NCI-H128 (cell line): ENCODE measurements around the gene OCSTAMP.

ENCODE experiments used
- DNase-seq: peaks from one replicate; lab custom pipeline; 2025; ENCODE audit not compliant: unreplicated experiment; lab: John Stamatoyannopoulos, UW

Gene OCSTAMP

DNA sequence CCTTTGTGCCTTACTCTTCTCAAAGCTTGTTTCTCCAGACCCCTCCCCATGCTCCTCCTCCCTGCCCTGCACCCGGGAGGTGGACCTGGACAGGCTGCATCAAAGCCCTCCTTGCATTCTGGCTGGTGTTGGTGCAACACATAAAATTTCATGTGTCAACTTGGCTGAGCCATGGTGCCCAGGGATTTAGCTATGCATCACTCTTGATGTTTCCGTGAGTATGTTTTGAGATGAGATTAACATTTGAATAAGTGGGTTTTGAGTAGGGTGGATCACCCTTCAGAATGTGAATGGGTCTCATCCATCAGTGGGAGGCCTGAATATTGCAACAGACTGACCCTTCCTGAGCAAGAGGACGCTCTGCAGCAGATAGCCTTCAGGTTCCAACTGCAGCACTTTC is 4.4 kb upstream of the OCSTAMP start:
- no peak for DNase-seq

DNA sequence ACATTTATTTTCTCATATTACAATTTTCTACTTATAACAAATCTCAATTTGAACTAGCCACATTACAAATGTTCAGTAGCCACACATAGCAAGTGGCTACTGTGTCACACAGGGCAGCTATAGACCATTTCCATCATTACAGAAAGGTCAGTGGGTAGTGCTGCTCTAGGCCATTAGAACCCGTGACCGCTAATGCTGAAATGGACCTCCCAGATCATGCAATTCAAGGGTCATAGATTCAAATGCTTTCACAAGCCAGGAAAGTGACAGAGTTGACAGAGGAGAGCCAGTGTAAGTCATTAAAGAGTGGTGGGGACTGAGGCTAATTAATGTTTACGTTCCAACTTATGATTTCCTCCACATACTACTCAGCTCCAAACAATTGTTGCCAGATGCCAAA is 3.5 kb upstream of the OCSTAMP start:
- no peak for DNase-seq

DNA sequence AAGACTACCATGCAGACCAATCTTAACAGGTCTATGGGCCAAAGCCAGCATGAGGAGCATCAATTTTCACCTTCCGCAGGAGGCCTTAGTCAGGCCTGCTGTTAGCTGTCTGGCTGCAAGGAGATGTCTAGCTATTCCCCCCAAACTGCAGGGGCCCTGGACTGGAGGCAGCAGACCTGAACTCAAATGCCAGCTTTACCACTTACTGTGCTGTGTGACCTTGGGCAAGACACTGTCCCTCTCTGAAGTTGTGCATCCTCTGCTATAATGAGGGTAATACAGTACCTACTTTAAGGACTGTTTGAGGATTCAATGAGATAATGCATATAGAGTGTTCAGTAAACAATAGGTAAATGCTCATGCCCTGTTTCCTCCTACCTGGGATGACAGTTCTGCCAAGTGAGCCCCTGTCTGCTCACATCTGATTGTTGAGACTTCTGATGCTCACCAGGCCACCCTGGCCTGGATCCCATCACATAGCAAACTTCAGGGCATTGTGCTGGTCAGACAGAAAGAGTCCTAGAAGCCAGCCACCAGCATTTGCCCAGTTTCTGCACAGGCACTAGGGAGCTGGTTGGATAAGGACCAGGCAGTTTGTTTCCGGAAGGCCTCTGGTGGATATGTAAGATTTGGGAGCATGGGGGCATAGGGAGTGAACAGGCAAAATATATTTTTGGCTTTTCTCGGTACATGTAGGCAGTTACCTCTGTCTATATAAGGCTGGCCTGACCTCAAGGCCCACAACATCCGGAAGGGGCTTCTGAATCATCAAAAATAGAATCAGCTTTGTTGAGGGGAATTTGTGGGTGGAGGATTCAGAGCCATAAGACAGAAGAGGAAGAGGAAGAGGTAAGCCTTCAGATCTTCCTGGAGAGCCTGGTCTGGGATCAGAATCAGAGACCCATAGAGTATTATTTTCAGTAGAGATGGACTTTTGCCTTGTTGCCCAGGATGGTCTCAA is 2.3 kb upstream of the OCSTAMP start:
- no peak for DNase-seq

DNA sequence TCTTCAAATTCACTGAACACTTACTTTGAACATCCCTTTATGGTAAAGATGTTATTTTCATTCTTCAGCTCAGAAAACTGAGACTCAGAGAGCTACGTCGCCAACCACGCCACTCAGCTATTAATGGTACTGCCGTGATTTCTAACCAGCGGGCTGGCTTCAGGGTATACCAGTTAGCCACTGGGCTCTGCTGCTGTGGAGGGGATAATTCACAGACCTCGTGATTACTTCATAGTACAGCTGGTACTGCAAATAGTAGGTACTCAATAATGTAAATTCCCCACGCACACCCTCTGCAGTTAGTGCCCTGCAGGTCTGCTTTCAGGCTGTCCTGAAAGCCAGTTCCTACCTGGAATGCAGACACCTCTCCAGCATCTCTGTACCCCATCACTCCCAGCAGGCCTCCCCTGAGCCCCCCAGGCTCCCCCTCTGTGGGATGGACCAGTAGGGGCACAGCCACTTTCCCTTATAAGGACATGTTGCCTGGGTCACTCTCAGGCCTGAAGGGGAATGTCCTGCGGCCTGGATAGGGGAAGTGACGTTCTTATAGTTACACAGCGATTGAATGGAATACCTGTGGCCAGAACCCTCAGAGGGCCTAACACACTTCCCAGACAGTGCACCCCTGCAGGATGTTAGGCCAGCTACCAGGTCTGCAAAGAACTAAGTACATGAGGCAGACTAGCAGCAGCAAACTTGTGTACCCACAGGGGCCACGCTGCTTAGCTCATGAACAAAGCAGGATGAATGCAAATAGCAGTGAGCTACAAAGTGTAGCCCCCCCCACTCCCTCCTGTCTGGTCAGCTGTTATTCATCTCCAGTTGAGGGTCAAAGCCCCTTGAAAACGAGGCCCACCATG is 1.3 kb upstream of the OCSTAMP start:
- DNase-seq: no peak

DNA sequence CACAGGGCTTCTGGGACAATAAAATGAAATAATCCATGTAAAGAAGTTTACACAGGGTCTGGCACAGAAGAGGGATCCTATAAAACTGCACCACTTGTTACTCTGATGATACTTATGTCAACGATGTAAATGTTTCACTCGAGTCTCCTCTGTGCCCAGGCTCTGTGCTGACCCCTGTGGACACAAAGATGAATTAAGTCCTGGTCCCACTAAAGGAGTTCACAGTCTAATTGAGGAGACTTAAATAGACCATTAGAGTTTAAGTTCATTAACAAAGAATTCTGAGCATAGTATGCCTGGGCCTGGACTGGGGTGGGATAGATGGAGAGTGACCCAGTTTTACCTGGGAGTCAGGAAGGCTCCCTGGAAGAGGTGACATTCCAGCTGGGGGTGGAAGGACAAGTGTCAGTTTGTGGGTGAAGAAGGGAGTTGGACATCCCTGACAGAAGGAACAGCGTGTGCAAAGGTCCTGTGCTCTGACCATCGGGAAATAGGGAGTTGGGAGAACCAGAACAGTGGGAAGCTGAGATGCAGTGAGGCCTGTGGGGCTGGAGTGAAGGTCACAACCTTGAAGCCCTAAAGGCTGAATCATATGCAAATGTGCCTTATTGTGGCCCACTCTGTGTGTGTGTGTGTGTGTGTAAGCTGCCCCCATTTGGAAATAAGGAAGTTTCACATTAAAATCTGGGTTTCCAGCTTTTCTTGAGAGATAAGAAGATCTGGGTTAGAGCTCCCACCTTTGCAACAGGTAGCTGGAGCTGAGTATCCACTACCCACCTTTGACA is 1.1 kb downstream of the OCSTAMP start:
- DNase-seq: no peak

DNA sequence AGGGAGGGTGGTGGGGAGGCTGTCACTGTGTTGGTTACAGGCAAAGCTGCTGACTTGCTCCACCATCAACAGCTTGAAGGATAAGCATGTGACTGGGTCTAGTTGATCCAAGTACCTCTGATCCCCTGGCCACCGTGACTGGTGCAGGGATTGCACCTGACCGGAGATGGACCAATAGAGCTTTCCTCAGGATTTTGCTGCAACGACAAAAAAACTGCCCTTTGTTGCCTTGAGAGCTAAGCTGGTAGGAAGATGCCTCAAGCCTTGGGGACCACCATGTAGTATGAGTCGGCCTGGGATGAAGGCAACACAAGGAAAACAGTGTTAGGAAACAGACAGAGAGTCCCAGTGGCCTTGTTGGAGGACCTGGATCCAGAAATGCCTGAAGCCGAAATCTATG is 1.8 kb downstream of the OCSTAMP start:
- no peak for DNase-seq

DNA sequence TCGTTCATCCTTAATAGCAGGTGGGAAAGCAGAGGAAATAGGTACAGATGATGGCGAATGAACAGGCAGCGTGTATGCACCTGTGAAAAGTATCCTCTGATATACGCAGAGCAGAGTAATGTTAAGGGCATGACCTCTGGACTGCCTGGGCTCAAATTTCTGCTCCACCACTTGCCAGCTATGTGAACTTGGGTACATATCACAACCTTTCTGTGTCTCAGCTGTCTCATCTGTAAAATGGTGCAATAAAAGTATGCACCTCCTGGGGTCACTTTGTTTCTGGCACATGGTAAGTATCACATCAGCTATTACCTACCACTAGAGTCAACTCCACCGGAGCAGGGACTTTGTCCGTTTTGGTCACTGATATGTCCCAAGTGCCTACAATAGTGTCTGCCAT is 2.5 kb downstream of the OCSTAMP start:
- DNase-seq: no peak

DNA sequence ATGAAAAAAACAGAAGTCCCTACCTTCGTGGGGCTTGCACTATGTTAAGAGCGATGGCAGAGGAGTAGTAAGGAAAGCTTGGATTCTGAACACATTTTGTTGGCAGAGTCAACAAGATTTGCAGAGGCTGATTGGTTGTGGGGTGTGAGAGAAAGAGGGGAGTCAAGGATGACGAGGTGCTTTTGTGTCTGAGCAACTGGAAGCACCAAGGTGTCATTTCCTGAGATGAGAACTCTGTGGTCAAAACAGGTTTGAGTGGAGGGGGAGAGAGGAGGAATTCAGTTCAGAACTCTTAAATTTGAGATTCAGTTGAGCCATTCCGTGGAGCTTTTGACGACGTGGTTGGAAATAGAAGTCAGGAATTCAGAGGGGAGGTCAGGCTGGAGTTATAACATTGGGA is 3.5 kb downstream of the OCSTAMP start:
- DNase-seq: no peak

DNA sequence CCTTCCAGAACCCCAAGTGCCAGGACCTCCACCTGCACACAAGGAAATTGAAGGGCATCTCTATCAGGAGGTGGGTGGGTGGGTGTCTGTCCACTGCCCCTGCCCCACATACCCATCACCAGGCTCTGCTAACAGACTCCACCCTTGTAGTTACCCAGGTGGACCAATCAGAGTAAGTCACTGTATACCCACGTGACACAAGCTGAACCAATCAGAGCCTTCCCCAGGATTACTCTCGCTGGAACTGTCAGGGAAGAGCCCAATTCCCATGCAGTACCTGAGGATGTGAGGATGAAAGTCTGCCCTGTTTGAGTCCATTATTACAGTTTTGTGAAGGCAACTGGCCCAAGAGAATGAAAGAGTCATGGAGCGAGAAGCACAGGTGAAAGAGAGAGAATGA is 4.2 kb downstream of the OCSTAMP start:
- DNase-seq: no peak

DNA sequence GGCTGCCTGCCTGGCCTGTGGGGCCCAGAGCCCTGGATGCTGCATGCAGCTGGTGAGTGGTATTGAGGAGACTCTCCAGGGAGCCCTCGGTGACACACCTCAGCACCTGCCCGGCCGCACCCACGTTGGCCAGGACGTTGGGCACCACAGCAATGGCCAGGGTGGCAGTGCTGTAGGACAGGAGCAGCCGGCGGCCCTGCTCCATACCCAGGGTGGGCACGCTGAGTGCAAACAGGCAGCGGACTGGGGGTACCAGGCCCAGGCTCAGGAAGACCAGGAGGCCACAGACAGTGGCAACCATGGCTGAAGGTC is 4.7 kb downstream of the OCSTAMP start:
- DNase-seq: no peak

DNA sequence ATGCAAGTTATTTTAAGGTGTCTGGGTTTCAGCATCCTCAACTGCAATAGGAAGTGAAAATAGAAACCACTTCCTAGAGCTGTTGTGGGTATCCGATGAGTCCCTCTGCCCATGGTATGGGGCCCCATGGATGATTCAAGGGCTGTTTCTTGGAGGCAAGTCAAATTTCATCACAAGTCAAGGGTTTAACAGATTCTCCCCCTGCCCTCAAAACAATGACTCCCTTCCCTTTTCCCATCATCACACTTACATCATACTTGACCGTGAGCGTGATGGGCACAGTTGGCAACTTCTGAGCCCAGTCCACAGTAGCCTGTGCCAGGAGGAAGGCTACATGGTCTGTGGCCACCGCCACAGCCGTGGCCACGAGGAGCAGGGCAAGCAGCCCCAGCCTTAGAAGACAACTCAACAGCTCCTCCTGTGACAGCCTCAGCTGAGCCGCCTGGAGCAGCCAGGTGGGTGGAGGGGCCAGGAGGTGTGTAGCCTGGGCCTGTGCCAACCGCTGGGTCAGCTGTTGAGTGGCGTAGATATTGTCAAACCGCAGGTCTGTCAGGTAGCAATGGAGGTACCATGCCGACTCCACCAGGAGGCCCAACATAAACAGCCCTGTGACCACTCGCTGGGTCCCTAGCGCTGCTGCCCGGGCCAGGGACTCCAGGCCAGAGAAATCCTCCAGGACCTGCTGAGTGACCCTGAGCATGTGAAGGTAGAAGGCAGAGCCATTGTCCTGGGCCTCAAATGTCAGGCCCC is 5.2 kb downstream of the OCSTAMP start:
- DNase-seq: no peak

DNA sequence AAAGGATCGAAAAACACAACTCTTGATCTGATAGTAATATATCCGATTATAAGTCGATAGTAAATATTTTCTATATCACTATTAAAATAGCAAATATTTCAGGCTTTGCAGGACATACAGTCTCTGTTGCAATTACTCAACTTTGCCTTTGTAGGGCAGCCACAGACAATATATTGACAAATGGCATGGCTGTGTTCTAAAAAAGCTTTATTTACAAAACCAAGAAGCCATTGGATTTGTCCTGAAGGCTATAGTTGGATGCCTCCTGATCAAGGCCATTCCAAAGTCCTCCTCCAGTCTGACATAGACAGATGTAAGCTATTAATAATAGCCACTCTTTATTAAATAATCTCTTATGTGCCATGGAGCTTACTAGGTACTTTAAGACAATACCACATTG is 5.9 kb downstream of the OCSTAMP start:
- no peak for DNase-seq

DNA sequence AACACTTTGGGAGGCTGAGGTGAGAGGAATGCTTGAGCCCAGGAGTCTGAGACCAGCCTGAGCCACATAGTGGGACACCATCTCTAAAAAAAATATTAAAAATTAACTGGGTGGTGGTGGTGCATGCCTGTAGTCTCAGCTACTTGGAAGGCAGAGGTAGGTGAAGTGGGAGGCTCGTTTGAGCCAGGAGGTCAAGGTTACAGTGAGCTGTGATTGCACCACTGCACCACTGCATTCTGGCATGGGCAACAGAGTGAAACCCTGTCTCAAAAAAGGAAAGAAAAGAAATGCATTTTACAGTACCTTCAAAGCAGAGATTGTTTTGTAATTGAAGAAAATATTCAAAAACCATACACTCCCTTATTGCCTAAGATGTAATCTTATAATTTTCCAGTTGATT is 6.5 kb downstream of the OCSTAMP start:
- DNase-seq: no peak

DNA sequence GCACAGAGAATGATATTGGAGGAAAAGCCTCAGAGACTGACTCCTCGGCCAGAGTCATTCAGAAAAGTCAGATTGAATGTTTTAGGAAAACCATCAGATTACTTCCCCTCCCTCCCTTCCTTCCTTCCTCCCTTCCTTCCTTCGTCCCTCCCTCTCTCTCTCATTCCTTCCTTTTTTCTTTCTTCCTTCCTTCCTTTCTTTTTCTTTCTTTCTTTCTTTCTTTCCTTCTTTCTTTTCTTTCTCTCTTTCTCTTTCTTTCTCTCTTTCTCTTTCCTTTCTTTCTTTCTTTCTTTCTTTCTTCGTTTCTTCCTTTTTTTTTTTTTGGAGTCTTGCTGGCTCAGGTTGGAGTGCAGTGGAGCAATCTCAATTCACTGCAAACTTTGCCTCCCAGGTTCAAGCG is 7.4 kb downstream of the OCSTAMP start:
- DNase-seq: no peak

DNA sequence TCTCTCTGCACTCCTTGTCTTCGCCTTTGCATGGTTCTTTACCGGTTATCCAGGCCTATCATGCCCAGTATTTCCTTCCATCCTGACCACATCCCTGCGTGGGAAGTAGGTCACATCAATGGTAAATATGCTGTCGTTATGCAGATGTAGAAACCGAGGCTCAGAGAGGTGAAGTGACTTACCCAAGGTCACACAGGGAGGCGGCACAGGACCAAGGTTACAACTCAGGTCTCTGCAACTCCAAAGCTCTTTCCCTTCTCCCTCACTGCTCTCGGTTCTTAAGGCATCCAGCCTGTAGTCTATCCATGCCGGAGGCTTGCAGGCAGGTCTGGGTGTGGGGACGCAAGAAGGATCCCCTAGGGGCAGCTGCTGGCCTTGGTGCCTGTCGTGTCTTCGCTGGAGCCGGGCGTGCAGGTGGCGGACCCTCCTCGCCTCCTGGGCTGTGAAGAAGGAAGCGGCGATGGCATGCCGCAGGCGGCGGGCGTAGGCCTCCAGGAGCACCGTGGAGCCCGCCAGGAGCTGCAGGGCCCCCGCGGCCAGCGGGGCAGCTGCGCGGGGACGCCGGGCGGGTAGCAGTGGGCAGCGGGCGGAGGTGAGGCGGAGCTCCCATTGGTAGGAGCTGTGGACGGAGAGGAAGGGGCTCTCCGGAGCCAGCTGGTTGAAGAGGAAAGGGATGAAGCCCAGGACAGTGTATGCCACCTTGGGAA is 9.1 kb downstream of the OCSTAMP start:
- no peak for DNase-seq

DNA sequence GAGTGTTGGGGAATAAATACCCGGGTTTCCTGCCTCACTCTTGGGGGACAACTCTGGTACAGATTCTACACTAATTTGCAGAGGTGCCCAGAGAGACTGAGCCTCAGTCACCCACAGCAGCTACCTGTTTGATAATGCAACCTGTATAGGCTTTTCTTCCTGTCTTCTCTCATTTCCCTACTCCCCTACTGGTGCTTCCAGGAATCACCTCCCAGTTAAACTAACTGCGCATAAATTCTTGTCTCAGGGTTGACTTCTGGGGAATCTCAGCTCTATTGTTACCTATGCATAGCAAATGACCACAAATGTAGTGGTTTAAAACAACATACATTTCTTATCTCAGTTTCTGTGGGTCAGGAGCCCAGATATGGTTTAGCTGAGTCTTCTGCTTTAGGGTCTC is 11.3 kb downstream of the OCSTAMP start:
- no peak for DNase-seq

DNA sequence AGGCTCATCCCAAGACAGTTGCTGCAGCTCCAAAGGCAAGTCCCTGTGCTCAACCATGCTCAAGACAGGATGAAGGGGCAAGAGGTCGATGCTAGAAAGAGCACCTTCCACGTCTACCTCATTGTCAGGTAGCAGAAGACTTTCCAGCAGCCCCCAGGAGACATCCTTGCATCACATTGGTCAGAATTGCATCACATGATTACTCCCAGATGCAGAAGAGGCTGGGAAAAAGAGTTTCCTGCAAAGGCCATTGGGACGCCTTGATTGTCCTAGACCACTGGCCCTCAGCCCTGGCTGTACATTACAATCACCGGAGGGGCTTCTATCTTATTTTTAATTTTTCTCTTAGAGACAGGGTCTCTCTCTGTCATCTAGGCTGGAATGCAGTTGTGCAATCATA is 19.8 kb downstream of the OCSTAMP start:
- no peak for DNase-seq

DNA sequence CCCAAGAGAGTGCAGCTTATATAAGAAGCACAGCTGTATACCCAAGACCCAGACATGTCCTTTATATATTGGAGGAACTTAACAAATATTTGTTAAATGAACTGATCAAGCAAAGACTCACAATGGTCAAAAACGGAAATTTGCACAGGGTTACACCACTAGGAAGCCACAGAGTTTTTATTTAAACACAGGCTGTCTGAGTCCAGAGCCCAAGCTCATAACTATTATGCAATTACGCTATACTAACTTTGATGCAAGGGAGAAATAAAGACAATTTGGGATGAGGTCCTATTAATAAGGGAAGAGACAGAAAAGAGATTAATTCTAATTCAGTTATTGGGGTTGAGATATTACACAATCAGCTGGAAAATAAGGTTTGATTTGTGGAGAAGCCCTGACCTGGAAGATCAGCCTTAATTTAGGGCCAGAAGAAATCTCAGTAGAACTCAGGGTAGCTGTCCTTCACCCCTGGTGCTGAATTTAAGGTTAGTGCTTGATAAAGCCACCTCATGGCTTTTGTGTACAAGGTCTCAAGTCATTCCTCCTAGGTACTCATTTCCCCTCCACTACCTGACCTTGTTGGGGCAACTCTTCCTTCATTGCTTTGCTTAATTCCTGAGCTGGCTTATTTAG is 26.6 kb downstream of the OCSTAMP start:
- no peak for DNase-seq

DNA sequence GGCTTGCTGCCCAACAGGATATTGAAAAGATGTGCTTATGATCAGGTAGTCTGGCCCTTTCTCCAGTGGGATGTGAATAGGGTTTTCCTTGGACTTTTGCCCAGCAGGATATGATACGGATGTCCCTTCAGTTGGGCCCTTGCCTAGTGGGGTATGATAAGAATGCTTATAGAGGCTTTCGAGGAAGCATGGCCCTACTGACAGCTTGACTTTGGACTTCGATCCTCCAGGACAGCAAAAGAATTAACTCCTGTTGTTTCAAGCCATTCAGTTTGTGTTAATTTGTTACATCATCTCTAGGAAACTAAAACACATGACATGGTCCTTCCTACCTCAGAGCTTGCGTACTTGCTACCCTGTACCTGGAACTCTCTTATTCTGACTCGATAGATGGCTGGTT is 27.3 kb downstream of the OCSTAMP start:
- no peak for DNase-seq
